Fibroblast of skin of left quadriceps (primary cell): Measurements from ENCODE around the gene TLK2.
"Not testable (repeated sequence)": the region's sequence is repeated elsewhere in the genome, so short reads cannot be mapped to it uniquely, and the experiment has no call there.

Experiments used
- DNase-seq, 2 experiments: peaks; one replicate each; pipeline ENCODE4 v3.0.0-alpha.2; 2013; ENCODE audit warnings: low read depth in 2 of 2

TLK2 gene

GRCh38 chr17:62482553-62482952 lies 3.9 kb downstream of the TLK2 start:
- not testable (repeated sequence) for DNase-seq

DNA sequence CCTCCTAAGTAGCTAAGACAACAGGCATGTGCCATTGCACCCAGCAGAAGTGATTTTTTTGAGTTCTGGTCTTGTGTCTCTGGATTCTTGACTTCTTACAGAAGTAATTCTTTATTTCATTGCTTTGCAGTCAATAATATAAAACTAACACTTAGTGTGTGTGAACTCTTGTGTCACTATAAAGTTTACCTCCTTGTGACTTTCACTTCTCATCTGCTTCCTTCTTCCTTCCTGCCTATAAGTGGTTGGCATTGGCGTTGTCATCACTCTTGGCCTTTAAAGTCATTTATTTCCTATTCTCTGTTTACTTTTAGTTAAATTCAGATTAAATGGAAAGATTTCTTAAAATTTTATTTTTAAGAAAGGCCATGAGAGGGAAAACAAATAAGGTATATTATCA lies 12.4 kb downstream of the TLK2 start:
- not testable (repeated sequence) for DNase-seq

DNA sequence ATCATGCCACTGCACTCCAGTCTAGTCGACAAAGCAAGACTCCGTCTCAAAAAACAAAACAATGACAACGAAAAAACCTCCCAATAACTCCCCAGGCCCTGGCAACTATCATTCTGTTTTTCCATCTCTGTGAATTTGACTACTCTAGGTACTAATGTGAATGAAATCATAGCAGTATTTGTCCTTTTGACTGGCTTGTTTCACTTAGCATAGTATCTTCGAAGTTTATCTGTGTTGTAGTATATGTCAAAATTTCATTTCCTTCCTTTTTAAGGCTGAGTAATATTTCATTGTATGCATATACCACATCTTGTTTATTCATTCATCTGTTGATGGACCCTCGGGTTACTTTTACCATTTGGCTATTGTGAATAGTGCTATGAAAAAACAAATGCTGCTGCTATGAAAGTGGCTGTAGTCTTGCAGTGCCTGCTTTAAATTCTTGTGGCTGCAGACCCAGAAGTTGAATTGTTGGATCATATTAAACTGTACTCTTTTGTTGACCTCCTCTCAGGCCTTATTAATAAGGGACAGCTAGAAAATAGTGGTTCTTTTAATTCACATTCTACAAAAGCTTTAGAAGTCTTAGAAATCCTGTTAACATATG lies 14.5 kb downstream of the TLK2 start:
- not testable (repeated sequence) for DNase-seq

DNA sequence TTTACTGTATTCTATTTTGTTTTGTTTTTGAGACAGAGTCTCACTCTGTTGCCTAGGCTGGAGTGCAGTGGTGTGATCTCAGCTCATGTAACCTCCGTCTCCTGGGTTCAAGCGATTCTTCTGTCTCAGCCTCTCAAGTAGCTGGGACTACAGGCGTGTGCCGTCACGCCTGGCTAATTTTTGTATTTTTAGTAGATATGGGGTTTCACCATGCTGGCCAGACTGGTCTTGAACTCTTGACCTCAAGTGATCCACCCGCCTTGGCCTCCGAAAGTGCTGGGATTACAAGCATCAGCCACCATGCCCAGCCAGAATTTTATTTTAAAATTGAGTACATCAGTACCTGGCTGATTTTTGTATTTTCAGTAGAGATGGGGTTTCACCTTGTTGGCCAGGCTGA lies 15.4 kb downstream of the TLK2 start:
- not testable (repeated sequence) for DNase-seq

DNA sequence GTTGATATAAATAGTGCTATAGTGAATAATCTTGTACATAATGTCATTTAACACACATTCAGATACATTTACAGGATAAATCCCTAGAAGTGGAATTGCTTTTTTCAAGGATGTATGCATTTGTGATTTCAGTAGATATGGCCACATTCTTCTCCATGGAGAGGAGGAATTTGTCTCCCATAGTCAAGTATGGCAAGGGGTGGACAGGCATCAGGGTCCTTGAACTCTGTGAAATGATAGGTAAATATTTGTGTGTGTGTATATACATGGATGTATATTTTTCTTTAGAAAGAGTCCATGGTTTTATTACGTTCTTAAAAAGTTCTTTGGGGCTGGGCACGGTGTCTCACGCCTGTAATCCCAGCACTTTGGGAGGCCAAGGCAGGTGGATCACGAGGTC lies 17.7 kb downstream of the TLK2 start:
- DNase-seq, result not testable (repeated sequence)

- not testable (repeated sequence) for DNase-seq
Observed at GRCh38 chr17:62498796-62499195, 20.2 kb downstream of the TLK2 start.

DNA sequence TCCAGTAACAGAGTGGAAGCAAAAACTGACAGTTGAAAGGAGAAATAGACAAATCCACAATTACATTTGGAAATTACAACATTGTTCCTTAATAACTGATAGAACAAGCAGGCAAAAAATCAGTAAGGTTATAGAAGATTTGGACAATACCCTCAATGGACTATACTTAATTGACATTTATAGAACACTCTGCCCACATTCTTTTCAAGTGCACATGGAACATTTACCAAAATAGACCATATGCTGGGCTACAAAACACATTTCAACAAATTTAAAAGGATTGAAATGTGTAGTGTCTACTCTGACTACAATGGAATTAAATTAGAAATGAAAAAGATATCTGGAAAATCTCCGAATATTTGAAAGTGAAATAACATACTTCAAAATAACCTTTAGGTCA lies 21.8 kb downstream of the TLK2 start:
- DNase-seq, result not testable (repeated sequence)

DNA sequence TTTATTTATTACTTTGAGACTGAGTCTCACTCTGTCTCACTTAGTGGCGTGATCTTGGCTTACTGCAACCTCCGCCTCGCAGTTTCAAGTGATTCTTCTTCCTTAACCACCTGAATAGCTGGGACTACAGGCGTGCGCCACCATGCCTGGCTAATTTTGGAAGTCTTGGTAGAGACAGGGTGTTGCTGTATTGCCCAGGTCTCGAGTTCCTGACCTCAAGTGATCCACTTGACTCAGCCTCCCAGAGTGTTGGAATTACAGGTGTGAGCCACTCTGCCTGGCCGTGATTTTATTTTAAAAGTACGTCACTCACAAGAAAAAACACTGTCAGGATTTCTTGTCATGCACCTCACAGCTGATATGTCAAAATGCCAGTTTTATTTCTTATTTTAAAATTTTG lies 26.2 kb downstream of the TLK2 start:
- DNase-seq, result not testable (repeated sequence)

GRCh38 chr17:62507191-62507836 lies 28.7 kb downstream of the TLK2 start:
- not testable (repeated sequence) for DNase-seq

GRCh38 chr17:62510247-62510819 lies 31.7 kb downstream of the TLK2 start:
- DNase-seq, result not testable (repeated sequence)

DNA sequence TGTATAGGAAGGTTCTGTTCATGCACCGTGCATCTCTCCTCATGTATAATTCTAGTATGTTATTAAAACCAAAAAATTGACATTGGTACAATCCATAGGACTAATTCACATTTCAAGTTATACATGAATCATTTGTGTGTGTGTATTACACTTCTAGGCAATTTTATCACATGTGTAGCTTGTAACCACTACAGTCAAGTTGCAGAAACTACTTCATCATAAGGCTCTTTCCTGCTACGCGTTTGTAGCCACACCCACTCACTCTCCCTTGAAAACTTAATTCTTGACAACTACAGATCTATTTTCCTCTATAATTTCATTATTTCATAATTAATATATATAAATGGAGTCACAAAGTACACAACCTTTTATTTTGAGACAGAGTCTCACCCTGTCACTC lies 32.4 kb downstream of the TLK2 start:
- DNase-seq, result not testable (repeated sequence)

- not testable (repeated sequence) for DNase-seq
Observed at GRCh38 chr17:62516376-62516775, 37.8 kb downstream of the TLK2 start.

DNA sequence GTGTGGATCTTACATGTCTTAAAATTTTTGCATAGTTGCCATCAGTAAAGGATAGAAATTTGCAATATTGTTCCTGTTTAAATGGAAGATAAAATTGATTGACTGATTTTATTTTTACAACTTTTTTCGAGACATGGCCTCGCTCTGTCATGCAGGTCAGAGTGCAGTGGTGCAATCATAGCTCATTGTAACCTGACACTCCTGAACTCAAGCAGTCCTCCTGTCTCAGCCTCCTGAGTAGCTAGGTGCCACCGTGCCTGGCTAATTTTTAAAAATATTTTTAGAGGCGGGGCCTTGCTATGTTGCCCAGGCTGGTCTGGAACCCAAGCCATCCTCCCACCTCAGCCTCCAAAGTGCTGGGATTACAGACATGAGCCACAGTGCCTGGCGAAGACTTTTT lies 42.7 kb downstream of the TLK2 start:
- not testable (repeated sequence) for DNase-seq

GRCh38 chr17:62524077-62524476 lies 45.5 kb downstream of the TLK2 start:
- DNase-seq, result not testable (repeated sequence)

- DNase-seq, result peak in 1 of 2 experiments; percentile 0
Observed at GRCh38 chr17:62525317-62525716, 46.7 kb downstream of the TLK2 start.

- DNase-seq, result not testable (repeated sequence)
Observed at GRCh38 chr17:62530936-62531335, 52.3 kb downstream of the TLK2 start.

DNA sequence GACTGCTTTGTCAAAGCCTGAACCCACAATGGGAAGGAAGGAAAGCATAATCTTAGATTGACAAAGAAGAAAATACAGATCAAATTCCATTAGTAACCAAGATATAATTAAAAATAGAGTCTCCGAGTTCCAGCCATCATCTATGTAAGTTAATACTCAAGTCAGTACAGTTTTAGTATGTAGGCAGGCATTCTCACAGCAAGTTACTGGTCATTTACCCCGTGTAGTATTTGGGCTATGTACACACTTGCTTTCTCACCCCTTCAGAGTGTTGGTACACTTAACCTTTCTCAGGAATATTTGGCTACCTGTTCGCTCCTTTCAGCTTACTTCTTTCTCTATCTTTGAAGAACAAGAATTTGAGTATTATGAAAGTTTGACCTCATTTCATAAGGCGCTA lies 57.9 kb downstream of the TLK2 start:
- not testable (repeated sequence) for DNase-seq

- DNase-seq, result not testable (repeated sequence)
Observed at GRCh38 chr17:62541073-62541472, 62.4 kb downstream of the TLK2 start.

DNA sequence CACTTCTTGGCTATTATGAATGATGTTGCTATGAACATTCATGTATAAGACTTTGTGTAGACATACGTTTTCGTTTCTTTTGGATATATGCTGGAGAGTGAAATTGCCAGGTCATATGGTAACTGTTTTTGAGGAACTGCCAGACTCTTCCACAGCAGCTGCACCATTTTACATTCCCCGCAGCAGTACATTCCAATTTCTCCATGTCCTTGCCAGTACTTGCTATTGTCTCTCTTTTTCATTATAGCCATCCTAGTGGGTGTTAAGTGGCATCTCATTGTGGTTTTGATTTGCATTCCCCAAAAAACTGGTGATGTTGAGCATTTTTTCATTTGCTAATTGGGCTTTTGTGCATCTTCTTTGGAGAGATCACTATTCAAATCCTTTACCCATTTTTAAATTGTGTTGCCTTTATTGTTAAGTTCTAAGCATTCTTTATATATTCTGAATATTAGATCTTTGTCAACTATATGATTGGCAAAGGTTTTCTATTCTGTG lies 64.7 kb downstream of the TLK2 start:
- DNase-seq, result not testable (repeated sequence)

DNA sequence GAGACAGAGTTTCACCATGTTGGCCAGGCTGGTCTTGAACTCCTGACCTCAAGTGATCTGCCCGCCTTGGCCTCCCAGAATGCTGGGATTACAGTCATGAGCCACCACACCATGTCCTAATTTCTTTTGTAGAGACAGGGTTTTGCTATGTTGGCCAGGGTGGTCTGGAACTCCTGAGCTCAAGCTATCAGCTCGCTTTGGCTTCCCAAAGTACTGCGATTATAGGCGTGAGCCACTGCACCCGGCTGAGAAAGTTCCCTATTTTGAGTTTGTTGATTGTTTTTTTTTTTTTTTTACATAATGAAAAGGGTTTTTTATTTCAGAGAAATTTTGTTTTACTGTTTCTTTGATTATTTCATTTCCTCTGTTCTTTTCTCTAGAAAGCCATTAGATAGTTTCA lies 67.4 kb downstream of the TLK2 start:
- DNase-seq, result not testable (repeated sequence)

GRCh38 chr17:62552851-62553659 lies 74.4 kb downstream of the TLK2 start:
- peak in 1 of 2 experiments; percentile 5 for DNase-seq

DNA sequence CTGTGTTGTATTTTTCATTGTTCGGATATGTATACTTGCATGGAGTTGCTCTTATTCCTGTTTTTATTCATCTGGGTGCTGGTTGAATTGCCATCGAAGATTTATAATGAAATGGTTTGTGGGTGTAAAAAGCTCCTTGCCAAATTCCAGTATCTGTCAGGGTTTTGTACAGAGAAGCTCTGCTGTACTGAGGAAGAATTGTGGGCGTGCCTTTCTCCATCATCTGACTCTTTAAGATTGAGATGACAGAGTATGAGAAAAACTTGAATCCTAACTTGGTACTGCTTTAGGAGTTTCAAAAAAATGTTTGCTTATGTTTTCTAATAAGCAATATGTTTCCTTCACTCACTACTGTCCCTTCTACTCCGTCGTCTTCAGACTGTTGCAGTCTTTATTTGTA lies 78.9 kb downstream of the TLK2 start:
- not testable (repeated sequence) for DNase-seq
